ENCODE results near the gene CCDC57. TPM values are rescaled to one million over a fixed set of nuclear protein-coding genes. Genes with fewer than 3 reads are reported as not detected.

CCDC57 gene
- total and polyA plus RNA-seq, 2 experiments from 2014 or later: 15.7 to 29.8 TPM

DNA sequence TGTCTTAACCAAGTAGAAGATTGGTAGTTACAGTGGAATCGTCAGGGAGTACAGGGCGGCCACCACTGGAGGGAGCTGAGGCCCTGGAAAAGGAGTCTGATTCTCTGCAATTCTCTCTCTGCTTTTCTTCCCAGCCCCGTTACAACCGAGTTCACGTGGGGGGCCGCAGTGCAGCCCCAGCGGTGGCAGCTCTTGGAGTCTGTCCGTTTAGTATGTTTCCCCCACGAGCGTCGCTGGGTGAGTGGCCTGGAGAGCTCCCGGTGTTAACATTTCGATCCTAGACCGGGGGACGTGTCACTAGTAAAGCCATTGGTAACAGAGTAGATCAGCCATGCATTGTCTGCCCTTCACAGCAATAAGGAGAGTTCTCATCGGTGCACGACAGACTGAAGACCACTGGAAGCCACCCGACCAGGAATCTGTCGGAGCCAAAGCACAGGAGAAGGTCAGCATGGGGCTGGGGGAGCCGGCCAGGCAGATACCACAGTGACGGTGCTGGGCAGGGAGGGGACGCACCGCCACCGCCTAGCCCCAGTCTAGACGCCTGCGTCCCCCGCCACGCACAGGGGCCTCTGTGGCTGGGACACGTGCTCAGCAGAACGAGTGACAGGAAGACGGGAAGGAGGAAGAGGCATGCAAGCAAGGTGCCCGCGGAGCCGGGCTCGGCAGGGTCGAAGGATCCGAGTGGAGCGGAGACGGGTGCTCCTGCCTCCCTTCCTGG is 31.9 kb upstream of the CCDC57 start:
- peaks cover 78% of the 10 kb centered on the region for H4K20me1 ChIP-seq (ENCODE audit: insufficient read depth, poor library complexity, severe bottlenecking)
- H3K4me3 ChIP-seq: no peak overlapping the region
- no peaks in the 10 kb centered on the region for H3K9me2 ChIP-seq (replicated peaks; ENCODE audit: insufficient read depth)
- no peaks in the 10 kb centered on the region for H3K36me3 ChIP-seq (replicated peaks; ENCODE audit: insufficient read depth, low read depth)
- no peak overlapping the region for H3K4me2 ChIP-seq
- 90% methylated on average over 39 of the region's 39 CpGs for WGBS (ENCODE audit: low lambda C conversion rate, missing lambda C conversion rate)
- no peak overlapping the region for H2AFZ ChIP-seq
- H3K4me1 ChIP-seq (ENCODE audit: insufficient read depth): peaks cover 19% of the 10 kb centered on the region
- H3K79me2 ChIP-seq: peaks cover 63% of the 10 kb centered on the region
- no peak for DNase-seq (ENCODE audit: low spot score)
- no peak overlapping the region for H3K27ac ChIP-seq
- no peaks in the 10 kb centered on the region for H3K27me3 ChIP-seq
- H3K9me3 ChIP-seq (ENCODE audit: low read depth): no peaks in the 10 kb centered on the region
- TF ChIP-seq, protein P1, sequence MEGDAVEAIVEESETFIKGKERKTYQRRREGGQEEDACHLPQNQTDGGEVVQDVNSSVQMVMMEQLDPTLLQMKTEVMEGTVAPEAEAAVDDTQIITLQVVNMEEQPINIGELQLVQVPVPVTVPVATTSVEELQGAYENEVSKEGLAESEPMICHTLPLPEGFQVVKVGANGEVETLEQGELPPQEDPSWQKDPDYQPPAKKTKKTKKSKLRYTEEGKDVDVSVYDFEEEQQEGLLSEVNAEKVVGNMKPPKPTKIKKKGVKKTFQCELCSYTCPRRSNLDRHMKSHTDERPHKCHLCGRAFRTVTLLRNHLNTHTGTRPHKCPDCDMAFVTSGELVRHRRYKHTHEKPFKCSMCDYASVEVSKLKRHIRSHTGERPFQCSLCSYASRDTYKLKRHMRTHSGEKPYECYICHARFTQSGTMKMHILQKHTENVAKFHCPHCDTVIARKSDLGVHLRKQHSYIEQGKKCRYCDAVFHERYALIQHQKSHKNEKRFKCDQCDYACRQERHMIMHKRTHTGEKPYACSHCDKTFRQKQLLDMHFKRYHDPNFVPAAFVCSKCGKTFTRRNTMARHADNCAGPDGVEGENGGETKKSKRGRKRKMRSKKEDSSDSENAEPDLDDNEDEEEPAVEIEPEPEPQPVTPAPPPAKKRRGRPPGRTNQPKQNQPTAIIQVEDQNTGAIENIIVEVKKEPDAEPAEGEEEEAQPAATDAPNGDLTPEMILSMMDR (IDR thresholded peaks at IDR 0.05; ENCODE audit: poor library complexity): peak; percentile 59
- TF ChIP-seq EZH2 (IDR thresholded peaks at IDR 0.05; ENCODE audit: borderline replicate concordance): no peak

DNA sequence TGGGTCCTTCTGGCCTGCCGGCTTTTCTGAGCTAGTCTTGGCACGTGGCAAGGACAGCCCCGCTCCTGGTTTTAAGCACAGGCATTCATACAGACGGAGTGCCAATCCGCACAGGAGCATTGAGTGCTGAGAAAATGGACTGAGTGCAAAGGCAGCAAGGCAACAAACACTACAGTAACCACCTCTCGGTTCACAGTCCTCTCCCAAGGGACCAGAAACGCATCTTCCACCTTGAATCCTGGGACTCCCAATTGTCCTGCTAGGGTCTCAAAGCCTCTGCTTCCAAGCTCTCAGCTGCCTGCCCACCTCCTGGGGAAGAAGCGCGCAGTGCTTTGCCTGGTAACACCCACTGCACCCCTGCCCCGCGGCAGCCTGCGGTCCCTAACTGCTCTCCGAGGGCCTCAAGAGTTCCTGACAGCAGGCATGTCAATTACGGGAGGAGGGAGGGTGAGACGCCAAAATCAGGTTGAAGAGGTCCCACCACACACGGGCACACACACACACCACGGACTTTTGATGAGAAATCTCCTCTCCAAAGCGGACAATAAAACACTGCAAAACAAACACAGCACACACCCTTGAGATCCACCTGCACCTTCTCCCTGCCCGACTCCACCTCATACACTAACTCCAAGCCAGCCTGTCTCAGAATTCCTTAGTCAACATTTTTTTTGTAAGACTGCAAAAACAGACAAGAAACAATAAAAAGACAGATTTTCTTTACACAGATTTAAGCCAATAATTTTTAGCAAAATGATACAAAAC is 31.2 kb upstream of the CCDC57 start:
- no peak for DNase-seq (ENCODE audit: low spot score)
- Histone ChIP-seq H3K9me3 (ENCODE audit: low read depth) (no peaks in the 10 kb centered on the region), H3K9me2 (replicated peaks; ENCODE audit: insufficient read depth) (no peaks in the 10 kb centered on the region), H3K79me2 (peaks cover 55% of the 10 kb centered on the region), H3K4me3 (no peak overlapping the region), H3K4me2 (no peak overlapping the region), H3K4me1 (ENCODE audit: insufficient read depth) (peaks cover 25% of the 10 kb centered on the region), H2AFZ (no peak overlapping the region), H3K27me3 (no peaks in the 10 kb centered on the region), H4K20me1 (ENCODE audit: insufficient read depth, poor library complexity, severe bottlenecking) (peaks cover 71% of the 10 kb centered on the region), H3K36me3 (replicated peaks; ENCODE audit: insufficient read depth, low read depth) (no peaks in the 10 kb centered on the region), H3K27ac (no peak overlapping the region)
- 94% methylated on average over 19 of the region's 19 CpGs for WGBS (ENCODE audit: low lambda C conversion rate, missing lambda C conversion rate)
- TF ChIP-seq, protein P1 (IDR thresholded peaks at IDR 0.05; ENCODE audit: poor library complexity): no peak
- no peak for TF ChIP-seq EZH2phosphoT487 (IDR thresholded peaks at IDR 0.05; ENCODE audit: low read depth, severe bottlenecking, unreplicated experiment)
- TF ChIP-seq EZH2 (IDR thresholded peaks at IDR 0.05; ENCODE audit: borderline replicate concordance): no peak

DNA sequence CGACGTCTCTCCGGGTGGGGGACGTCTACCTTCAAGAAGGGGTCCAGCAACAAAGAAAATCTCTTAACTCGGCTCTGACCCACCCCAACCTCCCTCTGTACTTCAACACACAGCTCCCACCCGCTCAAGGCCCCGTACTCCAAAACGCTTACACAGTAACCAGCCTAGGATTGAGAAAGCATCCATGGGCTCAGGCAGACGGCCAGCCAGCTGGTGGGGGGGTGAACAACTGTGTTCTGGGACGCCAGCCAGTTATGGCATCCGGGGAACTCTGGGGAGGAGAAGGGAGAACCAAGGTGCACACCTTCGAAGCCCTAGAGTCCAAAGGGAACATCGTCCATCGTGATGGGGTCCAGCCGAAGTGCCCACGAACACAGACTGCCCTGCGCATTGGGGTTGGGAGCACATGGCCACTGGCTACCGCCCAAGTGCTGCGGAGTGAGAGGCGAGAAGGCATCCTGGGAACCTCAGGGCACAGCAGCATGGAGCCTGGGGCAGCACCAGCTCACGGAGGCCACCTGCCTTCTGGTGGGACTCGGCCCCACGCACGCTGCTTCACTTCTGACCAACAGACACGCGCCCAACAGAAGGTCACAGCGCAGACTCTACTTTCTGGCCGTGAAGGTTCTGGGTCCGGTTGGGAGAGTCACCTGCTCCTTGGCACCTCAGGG is 30.5 kb upstream of the CCDC57 start:
- H3K27ac ChIP-seq: peak overlapping the region; percentile 68
- DNase-seq (ENCODE audit: low spot score): peak; percentile 74
- H3K4me1 ChIP-seq (ENCODE audit: insufficient read depth): peaks cover 27% of the 10 kb centered on the region
- H3K36me3 ChIP-seq (replicated peaks; ENCODE audit: insufficient read depth, low read depth): no peaks in the 10 kb centered on the region
- no peak overlapping the region for H2AFZ ChIP-seq
- no peak overlapping the region for H3K4me2 ChIP-seq
- H3K27me3 ChIP-seq: no peaks in the 10 kb centered on the region
- H3K79me2 ChIP-seq: peaks cover 48% of the 10 kb centered on the region
- H3K9me3 ChIP-seq (ENCODE audit: low read depth): no peaks in the 10 kb centered on the region
- peaks cover 69% of the 10 kb centered on the region for H4K20me1 ChIP-seq (ENCODE audit: insufficient read depth, poor library complexity, severe bottlenecking)
- no peak overlapping the region for H3K4me3 ChIP-seq
- no peaks in the 10 kb centered on the region for H3K9me2 ChIP-seq (replicated peaks; ENCODE audit: insufficient read depth)
- TF ChIP-seq EZH2 (IDR thresholded peaks at IDR 0.05; ENCODE audit: borderline replicate concordance) (no peak), EZH2phosphoT487 (IDR thresholded peaks at IDR 0.05; ENCODE audit: low read depth, severe bottlenecking, unreplicated experiment) (no peak)
- TF ChIP-seq, protein P1 (IDR thresholded peaks at IDR 0.05; ENCODE audit: poor library complexity): no peak
- 89% methylated on average over 29 of the region's 29 CpGs for WGBS (ENCODE audit: low lambda C conversion rate, missing lambda C conversion rate)

Measured in hepatocyte (in vitro differentiated cells).